HG03060 (cell line): ENCODE measurements around the gene IKZF2.
A peak's percentile ranks its signal among the peaks of the same experiment; 100 is the strongest.

Source experiments
- ATAC-seq: cut with Tn5 transposase; IDR thresholded peaks from one replicate; pipeline ENCODE4 v1.9.1; 2021; ENCODE audit warnings: low read depth, moderate number of reproducible peaks; ENCODE audit not compliant: unreplicated experiment

IKZF2 gene

DNA sequence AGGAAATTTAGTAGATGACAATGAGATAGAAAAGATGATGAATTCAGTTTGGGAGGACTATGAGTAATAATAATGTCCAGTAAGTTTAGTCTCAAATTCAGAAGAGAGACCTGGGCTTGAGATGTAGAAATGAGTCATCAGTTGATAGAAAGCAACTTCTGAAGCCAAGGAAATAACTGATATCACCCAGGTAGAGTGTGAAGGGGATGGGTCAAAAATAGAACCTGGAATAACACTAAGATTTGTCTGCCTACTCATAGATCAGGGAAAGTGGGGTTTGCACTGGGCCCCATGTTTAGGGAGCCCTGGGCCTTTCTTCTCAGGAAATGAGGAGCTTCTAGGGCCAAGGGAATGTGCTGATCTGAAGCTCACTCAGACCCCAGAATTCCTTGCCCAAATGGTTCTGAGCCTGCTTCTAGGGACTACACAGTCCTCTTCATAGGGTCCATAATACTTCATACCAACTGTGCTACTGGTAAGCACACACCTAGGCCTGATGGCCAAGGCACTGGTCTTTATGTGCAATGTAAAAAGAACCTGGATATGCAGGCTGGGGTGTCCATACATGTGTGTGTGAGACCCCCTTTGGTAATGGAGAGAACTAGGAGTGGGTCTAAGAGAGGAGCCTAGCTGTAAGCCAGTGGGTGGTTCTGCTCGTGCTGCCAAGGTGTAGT lies 141.2 kb downstream of the IKZF2 start:
- ATAC-seq: peak; percentile 52

- ATAC-seq: no peak
Observed at GRCh38 chr2:213007290-213007838, 144.0 kb downstream of the IKZF2 start.

DNA sequence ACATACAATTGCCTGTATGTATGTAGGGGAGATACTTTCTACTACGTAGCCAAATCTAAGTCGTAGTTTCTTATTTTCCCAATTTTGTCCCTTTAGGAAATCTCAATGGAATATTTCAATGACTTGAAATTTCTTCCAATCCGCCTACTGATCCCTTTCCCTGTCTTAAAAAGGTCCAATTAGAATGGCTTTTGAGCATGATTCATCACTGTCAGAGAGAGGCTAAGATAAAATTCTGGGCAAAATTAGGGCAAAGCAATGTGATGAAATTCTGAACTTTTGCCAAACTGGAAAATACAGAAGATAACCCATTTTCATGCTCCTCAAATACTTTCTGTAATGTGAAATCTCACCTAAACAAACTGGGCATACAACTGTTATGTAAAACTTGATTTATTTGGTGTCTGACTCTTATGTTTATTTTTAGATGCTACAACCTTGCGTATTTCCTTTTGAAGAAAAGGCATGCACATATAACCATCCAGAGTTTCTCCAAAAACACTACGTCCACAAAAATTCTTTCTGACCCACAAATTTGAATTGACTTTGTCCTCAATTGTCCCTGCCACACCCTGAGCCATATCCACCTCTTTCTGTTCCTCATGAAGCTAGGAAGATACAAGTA lies 147.1 kb downstream of the IKZF2 start:
- ATAC-seq: no peak

DNA sequence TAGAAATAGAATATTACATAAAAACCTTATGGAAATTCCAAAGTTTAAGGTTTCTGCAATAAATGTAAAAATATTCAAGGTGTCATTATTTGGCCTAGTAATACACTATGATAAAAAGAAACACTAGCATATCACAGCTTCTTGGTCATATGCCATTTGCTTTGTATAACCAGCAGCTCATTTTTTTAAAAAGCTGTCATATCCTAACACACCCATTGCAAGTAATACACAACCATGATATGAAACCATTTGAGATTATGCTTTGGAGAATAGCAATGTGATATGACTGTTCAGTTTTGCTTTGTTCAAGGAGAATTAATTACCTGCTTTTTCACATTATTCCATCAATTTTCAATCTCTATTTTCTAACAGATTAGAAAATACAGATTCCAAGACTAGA lies 149.0 kb downstream of the IKZF2 start:
- ATAC-seq: no peak

- ATAC-seq: no peak
Observed at GRCh38 chr2:213001297-213001910, 150.0 kb downstream of the IKZF2 start.

- ATAC-seq: no peak
Observed at GRCh38 chr2:212998626-212999359, 152.6 kb downstream of the IKZF2 start.

- ATAC-seq: no peak
Observed at GRCh38 chr2:212997526-212998020, 153.8 kb downstream of the IKZF2 start.

DNA sequence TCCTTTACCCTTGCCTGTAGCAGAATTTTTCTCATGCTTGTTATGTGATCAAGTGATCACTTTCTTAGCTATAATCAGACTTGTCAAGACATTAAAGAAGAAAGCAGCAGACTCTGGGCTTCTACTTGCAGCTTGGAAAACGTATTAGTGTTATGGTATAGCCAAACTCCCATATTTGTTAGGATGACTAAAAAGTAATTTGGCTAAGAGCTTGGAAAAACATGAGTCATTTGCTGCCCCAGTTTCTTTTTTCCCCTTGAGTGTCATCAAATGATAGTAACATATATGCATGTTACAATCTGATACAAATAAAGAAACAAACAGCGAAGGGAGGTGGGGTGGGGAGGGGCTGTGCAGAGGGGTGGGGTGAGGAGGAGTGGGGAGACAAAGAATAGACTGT lies 155.5 kb downstream of the IKZF2 start:
- no peak for ATAC-seq

DNA sequence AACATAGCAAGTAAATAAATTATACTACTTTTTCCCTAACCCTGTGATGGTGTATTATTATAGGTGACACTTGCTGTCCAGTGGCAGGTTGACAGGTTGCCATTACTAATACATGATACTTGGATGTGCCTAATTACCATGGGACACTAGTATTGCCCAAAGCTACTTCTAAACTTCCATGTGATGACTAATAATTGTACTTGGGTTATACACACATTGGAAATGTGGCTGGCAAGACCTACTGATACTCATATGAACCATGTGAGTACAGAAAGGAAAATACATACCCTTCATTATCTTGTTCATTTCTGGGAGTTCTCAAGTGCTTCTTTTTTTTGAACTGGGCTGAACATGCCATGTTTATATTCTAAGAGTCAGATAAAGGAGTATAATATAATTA lies 156.4 kb downstream of the IKZF2 start:
- ATAC-seq: no peak

DNA sequence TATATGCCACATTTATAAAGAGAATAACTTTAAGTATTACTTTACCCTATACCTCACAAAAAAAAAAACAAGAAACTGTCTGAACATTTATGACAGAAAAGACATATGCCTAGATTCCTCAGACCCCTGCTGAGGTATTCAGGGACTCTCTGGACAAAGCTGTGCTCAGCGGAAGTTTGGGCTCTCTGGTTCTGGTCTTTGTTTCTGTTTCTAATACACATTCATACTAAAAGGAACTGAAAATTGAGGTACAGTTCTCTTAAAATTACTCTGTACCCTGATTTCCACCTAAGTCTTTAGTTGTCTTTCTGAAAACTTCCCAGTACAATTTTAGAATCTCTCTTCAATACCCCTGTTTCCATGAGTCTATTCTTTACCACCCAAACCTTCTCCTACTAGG lies 160.3 kb downstream of the IKZF2 start:
- peak; percentile 61 for ATAC-seq

DNA sequence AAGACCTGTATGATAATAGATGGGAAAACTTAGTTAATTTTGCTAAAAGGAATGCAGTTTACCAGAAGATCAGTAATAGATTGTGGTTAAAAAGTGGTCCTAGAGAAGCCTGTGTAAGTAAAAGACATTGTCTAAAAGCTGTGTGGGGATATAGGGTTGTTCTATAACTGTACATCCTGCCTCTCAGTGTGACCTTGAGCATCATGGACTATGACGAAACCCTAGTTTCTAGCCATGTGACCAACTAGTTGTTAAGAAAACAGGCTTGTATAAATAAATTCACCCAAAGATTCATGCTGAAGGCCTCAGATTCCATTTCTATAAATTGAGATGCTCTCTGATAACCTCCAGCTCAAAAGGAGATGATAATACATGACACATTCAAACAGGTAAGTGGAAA lies 160.7 kb downstream of the IKZF2 start:
- ATAC-seq: peak; percentile 76

DNA sequence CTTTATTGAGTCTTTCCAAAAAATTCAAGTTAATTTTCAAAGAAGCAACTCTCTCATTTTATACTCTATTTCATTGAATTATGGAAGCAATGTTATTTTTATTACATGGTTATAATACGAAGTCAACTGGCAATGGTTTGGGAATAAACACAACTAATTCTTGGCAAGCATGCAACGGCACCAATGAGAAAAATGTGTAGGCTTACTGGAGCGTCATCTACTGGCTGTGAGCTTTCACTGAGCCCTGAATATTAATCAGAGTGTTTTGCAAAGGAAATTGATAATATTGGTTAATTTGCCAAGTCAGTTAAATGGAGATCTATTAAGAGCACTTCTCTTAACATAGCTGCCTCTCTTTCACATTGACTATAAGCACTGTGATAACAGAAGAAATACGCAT lies 163.9 kb downstream of the IKZF2 start:
- no peak for ATAC-seq

DNA sequence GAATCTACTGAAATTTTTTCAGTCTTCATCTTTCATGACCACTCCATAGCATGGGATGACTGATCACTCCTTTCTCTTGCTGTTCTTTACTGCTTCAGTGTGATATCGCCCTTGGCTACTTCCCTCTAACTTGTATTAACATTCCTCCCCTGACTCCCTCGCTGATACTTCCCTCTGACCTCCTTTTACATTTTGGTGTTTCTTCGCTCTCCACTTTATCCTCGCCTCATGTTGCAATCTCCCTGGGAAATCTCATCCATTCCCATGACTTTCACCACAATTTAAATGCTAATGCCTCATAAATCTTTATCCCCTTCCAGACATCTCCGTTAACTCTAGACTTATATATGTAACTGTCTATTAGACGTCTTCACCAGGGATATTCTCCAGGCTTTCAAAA lies 167.3 kb downstream of the IKZF2 start:
- no peak for ATAC-seq

DNA sequence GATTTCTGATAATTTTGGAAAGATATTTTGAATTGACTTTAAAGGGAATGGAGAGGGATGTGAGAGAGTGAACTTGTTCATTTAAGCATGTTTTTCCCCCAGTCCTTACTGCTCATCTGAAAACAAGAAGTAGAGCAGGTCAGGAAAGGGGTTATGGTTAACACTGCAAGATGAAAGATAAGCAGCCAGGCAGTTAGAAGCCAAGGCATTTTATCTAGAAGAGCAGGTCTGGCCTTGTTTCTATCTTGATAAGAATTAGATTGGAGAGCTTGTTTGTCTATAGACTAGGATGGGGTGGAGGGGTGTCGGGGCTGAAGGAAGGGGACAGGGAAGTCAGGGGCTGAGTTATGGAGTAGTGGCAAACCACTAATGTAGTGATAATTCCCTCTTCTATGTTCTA lies 171.6 kb downstream of the IKZF2 start:
- ATAC-seq: no peak

DNA sequence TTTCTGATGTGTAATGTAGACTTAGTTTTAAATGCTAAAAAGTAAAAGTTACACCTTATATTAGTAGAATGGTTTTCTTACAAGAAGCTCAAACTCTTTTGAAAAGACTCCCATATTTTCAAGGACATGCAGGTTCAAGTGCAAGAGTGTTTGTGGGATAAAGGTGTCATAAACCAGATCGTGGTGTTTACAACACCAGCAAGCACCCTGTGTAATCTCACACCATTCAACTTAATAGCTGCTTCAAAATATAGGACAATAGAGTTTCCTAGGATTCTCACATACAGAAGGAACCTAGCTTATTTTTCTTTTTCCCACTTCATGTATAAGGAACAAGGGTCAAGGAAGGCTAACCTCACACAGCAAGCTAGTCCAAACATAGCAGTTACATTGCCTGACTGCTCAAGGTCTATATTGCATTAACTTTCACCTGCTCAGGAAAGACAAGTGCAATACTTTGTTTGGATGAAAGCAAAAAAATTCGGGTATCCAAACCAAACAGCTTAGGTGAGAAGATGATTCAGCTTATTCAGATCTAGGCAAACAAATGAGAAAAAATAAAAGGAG lies 172.3 kb downstream of the IKZF2 start:
- no peak for ATAC-seq

GRCh38 chr2:212977152-212977551 lies 174.3 kb downstream of the IKZF2 start:
- no peak for ATAC-seq

GRCh38 chr2:212975333-212975732 lies 176.1 kb downstream of the IKZF2 start:
- no peak for ATAC-seq

- ATAC-seq: no peak
Observed at GRCh38 chr2:212974692-212975091, 176.7 kb downstream of the IKZF2 start.

- ATAC-seq: no peak
Observed at GRCh38 chr2:212973347-212973746, 178.1 kb downstream of the IKZF2 start.

- ATAC-seq: no peak
Observed at GRCh38 chr2:212970132-212970531, 181.3 kb downstream of the IKZF2 start.
